ENCODE results near the gene MYO1A.

MYO1A gene

GRCh38 chr12:57008178-57008577, 41.8 kb downstream of the MYO1A start:
- no peak for TF ChIP-seq ZFX (IDR thresholded peaks at IDR 0.05; ENCODE audit: borderline replicate concordance)
- peak; percentile 89 for TF ChIP-seq CTCF (IDR thresholded peaks at IDR 0.05)
- peak overlapping the region; percentile 25; the same call in 1 of the 2 replicates for H3K27ac ChIP-seq

- no peak; the same call in none of the 2 replicates for TF ChIP-seq CTCF (IDR thresholded peaks at IDR 0.05)
- no peak for TF ChIP-seq ZFX (IDR thresholded peaks at IDR 0.05; ENCODE audit: borderline replicate concordance)
- no peak overlapping the region; the same call in 1 of the 2 replicates for H3K27ac ChIP-seq
Observed at GRCh38 chr12:57006809-57007475, 43.0 kb downstream of the MYO1A start.

- peak within 1 kb of the TSS; percentile 45 for H3K27ac ChIP-seq
- no peak for TF ChIP-seq ZFX (IDR thresholded peaks at IDR 0.05; ENCODE audit: borderline replicate concordance)
- TF ChIP-seq CTCF (IDR thresholded peaks at IDR 0.05): peak; percentile 100
Observed at GRCh38 chr12:57005980-57006808, 43.7 kb downstream of the MYO1A start, which contains the start of gene ZBTB39. Gene ZBTB39, minus strand, starts transcription at chr12:57006546. Its CDS starts 1,629 bp downstream, at chr12:57004917.

GRCh38 chr12:57004651-57005050, 45.3 kb downstream of the MYO1A start:
- H3K27ac ChIP-seq: no peak overlapping the region

GRCh38 chr12:57003395-57003794, 46.5 kb downstream of the MYO1A start:
- H3K27ac ChIP-seq: no peak overlapping the region
- no peak for TF ChIP-seq CTCF (IDR thresholded peaks at IDR 0.05)

More at GRCh38 chr12:57004651-57005050, 45.3 kb downstream of the MYO1A start:
- TF ChIP-seq CTCF (IDR thresholded peaks at IDR 0.05): no peak
- no peak for TF ChIP-seq ZFX (IDR thresholded peaks at IDR 0.05; ENCODE audit: borderline replicate concordance)

GRCh38 chr12:57001448-57001906, 48.5 kb downstream of the MYO1A start:
- no peak overlapping the region for H3K27ac ChIP-seq
- TF ChIP-seq ZFX (IDR thresholded peaks at IDR 0.05; ENCODE audit: borderline replicate concordance): no peak
- TF ChIP-seq CTCF (IDR thresholded peaks at IDR 0.05): peak; percentile 99

- TF ChIP-seq ZFX (IDR thresholded peaks at IDR 0.05; ENCODE audit: borderline replicate concordance) (no peak), CTCF (IDR thresholded peaks at IDR 0.05) (no peak)
- no peak overlapping the region for H3K27ac ChIP-seq
Observed at GRCh38 chr12:57000393-57000792, 49.5 kb downstream of the MYO1A start.

Data from 22Rv1 (cell line).